Inflammatory macrophage treated with lipopolysaccharide for 4 hours (primary cell): ENCODE measurements around the gene PLCB4.
A peak's percentile ranks its signal among the peaks of the same experiment; 100 is the strongest.

Experiments used
- DNase-seq: peaks from one replicate; pipeline ENCODE4 v3.0.0-alpha.2; 2020

PLCB4 gene

GRCh38 chr20:9412309-9412708, 343.4 kb downstream of the PLCB4 start:
- no peak for DNase-seq

- DNase-seq = no peak
Measured at GRCh38 chr20:9413001-9413400, 344.1 kb downstream of the PLCB4 start.

- DNase-seq = no peak
Measured at GRCh38 chr20:9415426-9415825, 346.5 kb downstream of the PLCB4 start.

- no peak for DNase-seq
Measured at GRCh38 chr20:9416421-9416820, 347.5 kb downstream of the PLCB4 start.

GRCh38 chr20:9417665-9418064, 348.8 kb downstream of the PLCB4 start:
- DNase-seq = peak; percentile 51

- DNase-seq = no peak
Measured at GRCh38 chr20:9422321-9423057, 353.6 kb downstream of the PLCB4 start.

- DNase-seq = no peak
Measured at GRCh38 chr20:9424551-9424950, 355.7 kb downstream of the PLCB4 start.

GRCh38 chr20:9427430-9428291, 358.8 kb downstream of the PLCB4 start:
- DNase-seq = no peak

GRCh38 chr20:9428292-9428607, 359.4 kb downstream of the PLCB4 start:
- DNase-seq = no peak

- no peak for DNase-seq
Measured at GRCh38 chr20:9439806-9440205, 370.9 kb downstream of the PLCB4 start.

GRCh38 chr20:9440892-9441291, 372.0 kb downstream of the PLCB4 start:
- DNase-seq = no peak

GRCh38 chr20:9441948-9442347, 373.1 kb downstream of the PLCB4 start:
- DNase-seq = no peak

- DNase-seq = no peak
Measured at GRCh38 chr20:9442858-9443257, 374.0 kb downstream of the PLCB4 start.

GRCh38 chr20:9444921-9445320, 376.0 kb downstream of the PLCB4 start:
- DNase-seq = no peak

GRCh38 chr20:9447182-9447581, 378.3 kb downstream of the PLCB4 start:
- DNase-seq = no peak

GRCh38 chr20:9453201-9453600, 384.3 kb downstream of the PLCB4 start:
- DNase-seq = peak; percentile 47

GRCh38 chr20:9454791-9455190, 385.9 kb downstream of the PLCB4 start:
- DNase-seq = peak; percentile 85

- DNase-seq = peak; percentile 96
Measured at GRCh38 chr20:9457136-9457535, 388.2 kb downstream of the PLCB4 start.

GRCh38 chr20:9458138-9458796, 389.4 kb downstream of the PLCB4 start:
- DNase-seq = peak; percentile 88

GRCh38 chr20:9460518-9460917, 391.6 kb downstream of the PLCB4 start:
- no peak for DNase-seq

GRCh38 chr20:9467995-9468394, 399.1 kb downstream of the PLCB4 start:
- DNase-seq = peak; percentile 37

GRCh38 chr20:9474835-9475415, 406.0 kb downstream of the PLCB4 start:
- no peak for DNase-seq

- no peak for DNase-seq
Measured at GRCh38 chr20:9475456-9475855, 406.6 kb downstream of the PLCB4 start.
